MCF 10A (cell line): Measurements from ENCODE around the gene ENTPD5. TPM values are rescaled to one million over a fixed set of nuclear protein-coding genes. Genes with fewer than 3 reads are reported as not detected.
"Not testable (repeated sequence)": the region's sequence is repeated elsewhere in the genome, so short reads cannot be mapped to it uniquely, and the experiment has no call there.

Experiments used
- BruUV-seq: library from RNA; stranded (reverse); fragments of 400-500 nt; replicated peaks from 2 replicates; lab custom pipeline; 2021; lab: Mats Ljungman, UMichigan
- CTCF ChIA-PET: fragments of 300-600 bp; sonication (Branson Sonifier 250); formaldehyde crosslinking; extraction: SDS; loops from one replicate; lab custom pipeline; 2021; ENCODE audit warnings: antibody characterized with exemption, inconsistent platforms; lab: Yijun Ruan, JAX
- POLR2A ChIA-PET: fragments of 300-600, 350-650 bp; sonication (Branson Sonifier 250); formaldehyde crosslinking; extraction: SDS; loops from one replicate; lab custom pipeline; 2020; ENCODE audit warnings: antibody characterized with exemption, inconsistent platforms; lab: Yijun Ruan, JAX
- DNase-seq: peaks from one replicate; pipeline ENCODE4 v3.0.0-alpha.2; 2018; ENCODE audit not compliant: unreplicated experiment
- H3K27ac Mint-ChIP-seq: one replicate; pipeline ENCODE4 v1.8.0; 2022; ENCODE audit warnings: mild to moderate bottlenecking, low read depth, mixed read lengths; ENCODE audit not compliant: unreplicated experiment
- H3K27me3 Mint-ChIP-seq: one replicate; pipeline ENCODE4 v1.8.0; 2022; ENCODE audit warnings: mixed read lengths; ENCODE audit not compliant: insufficient read depth, unreplicated experiment
- H3K36me3 Mint-ChIP-seq: one replicate; pipeline ENCODE4 v1.8.0; 2022; ENCODE audit warnings: mild to moderate bottlenecking, moderate library complexity, mixed read lengths; ENCODE audit not compliant: insufficient read depth, unreplicated experiment
- H3K4me1 Mint-ChIP-seq: one replicate; pipeline ENCODE4 v1.8.0; 2022; ENCODE audit warnings: mixed read lengths; ENCODE audit not compliant: insufficient read depth, unreplicated experiment
- H3K4me3 Mint-ChIP-seq: one replicate; pipeline ENCODE4 v1.8.0; 2022; ENCODE audit warnings: mild to moderate bottlenecking, moderate library complexity, mixed read lengths; ENCODE audit not compliant: unreplicated experiment
- H3K9me3 Mint-ChIP-seq: one replicate; pipeline ENCODE4 v1.8.0; 2022; ENCODE audit warnings: mixed read lengths; ENCODE audit not compliant: unreplicated experiment
- intact Hi-C: fragments of 100-400 bp; cut with micrococcal nuclease; formaldehyde crosslinking; loops from 2 replicates; pipeline ENCODE4 v1.14.1; 2022
- total RNA-seq: library from RNA; stranded (reverse); gene quantifications from 2 replicates; pipeline ENCODE4 v1.2.3, GENCODE V29; 2022
- TF ChIP-seq, protein P1 (sequence below): fragments of 200-600 bp; IDR thresholded peaks from one replicate; pipeline ENCODE4 v1.8.0; 2022; ENCODE audit warnings: antibody characterized with exemption, mild to moderate bottlenecking; ENCODE audit not compliant: unreplicated experiment

ENTPD5 gene
- total RNA-seq, 1 experiment from 2014 or later: 13.9 TPM

DNA sequence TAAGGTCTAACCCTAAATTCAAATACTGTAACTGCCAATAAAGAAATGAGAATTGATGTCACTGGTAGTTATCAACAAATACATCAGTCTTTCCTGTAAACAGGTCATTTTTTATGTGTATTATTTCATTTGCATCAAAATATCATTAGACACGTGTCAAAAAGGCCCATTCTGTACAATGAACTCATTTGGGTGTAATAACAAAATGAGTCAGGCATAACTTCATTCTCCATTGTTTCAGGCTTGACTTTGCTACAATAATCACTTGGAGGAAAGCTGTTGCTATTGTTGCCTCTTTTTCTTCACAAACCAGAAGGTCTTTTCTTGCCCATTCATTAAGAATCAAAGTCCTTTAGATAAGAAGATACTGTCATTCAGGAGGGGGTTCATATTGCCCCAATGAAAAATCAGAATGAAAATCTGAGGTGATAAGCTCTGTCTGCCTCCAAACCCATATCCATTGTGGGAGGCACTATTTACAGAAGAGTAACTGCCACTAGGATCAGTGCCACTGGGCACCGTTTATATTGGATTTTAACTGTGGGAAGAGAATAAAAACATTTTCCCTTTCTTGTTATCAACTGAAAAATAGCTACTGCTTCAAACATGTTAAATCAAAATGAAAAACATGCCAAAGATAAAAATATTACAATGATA is 10.1 kb downstream of the ENTPD5 start:
- Mint-ChIP-seq H3K4me3 (no peak overlapping the region), H3K36me3 (peaks cover 65% of the 10 kb centered on the region), H3K4me1 (no peaks in the 10 kb centered on the region), H3K27ac (no peak overlapping the region), H3K27me3 (no peaks in the 10 kb centered on the region), H3K9me3 (no peaks in the 10 kb centered on the region)
- intact Hi-C loops: no loop called here
- CTCF ChIA-PET: no interaction called here
- no TSS peak for BruUV-seq
- TF ChIP-seq, protein P1, sequence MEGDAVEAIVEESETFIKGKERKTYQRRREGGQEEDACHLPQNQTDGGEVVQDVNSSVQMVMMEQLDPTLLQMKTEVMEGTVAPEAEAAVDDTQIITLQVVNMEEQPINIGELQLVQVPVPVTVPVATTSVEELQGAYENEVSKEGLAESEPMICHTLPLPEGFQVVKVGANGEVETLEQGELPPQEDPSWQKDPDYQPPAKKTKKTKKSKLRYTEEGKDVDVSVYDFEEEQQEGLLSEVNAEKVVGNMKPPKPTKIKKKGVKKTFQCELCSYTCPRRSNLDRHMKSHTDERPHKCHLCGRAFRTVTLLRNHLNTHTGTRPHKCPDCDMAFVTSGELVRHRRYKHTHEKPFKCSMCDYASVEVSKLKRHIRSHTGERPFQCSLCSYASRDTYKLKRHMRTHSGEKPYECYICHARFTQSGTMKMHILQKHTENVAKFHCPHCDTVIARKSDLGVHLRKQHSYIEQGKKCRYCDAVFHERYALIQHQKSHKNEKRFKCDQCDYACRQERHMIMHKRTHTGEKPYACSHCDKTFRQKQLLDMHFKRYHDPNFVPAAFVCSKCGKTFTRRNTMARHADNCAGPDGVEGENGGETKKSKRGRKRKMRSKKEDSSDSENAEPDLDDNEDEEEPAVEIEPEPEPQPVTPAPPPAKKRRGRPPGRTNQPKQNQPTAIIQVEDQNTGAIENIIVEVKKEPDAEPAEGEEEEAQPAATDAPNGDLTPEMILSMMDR: no peak
- POLR2A ChIA-PET: interaction anchor here (0.7 to 2.3 kb wide), 5 partner anchors 9 to 249 kb away, joined by 3 to 12 read pairs (median 3); partner anchors contain the start of genes BBOF1, COQ6, ENTPD5 and FAM161B
- DNase-seq: no peak

DNA sequence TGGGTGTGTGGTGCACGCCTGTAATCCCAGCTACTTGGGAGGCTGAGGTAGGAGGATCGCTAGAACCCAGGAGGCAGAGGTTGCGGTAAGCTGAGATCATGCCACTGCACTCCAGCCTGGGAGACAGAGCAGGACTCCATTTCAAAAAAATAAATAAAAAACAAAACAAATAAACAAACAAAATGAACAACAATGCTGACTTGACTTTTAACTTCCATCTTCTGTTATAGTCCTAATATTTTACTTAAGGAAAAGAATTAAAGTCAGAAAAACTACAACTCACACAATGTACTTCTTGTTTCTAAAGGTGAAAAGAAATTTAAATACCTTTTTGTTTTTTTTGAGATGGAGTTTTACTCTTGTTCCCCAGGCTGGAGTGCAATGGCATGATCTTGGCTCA is 13.4 kb downstream of the ENTPD5 start:
- H3K4me1 Mint-ChIP-seq, intact Hi-C loops, CTCF ChIA-PET, H3K27ac Mint-ChIP-seq, H3K27me3 Mint-ChIP-seq, H3K9me3 Mint-ChIP-seq, DNase-seq, BruUV-seq, H3K4me3 Mint-ChIP-seq, POLR2A ChIA-PET: not testable (repeated sequence)
- H3K36me3 Mint-ChIP-seq: peaks cover 60% of the 10 kb centered on the region

DNA sequence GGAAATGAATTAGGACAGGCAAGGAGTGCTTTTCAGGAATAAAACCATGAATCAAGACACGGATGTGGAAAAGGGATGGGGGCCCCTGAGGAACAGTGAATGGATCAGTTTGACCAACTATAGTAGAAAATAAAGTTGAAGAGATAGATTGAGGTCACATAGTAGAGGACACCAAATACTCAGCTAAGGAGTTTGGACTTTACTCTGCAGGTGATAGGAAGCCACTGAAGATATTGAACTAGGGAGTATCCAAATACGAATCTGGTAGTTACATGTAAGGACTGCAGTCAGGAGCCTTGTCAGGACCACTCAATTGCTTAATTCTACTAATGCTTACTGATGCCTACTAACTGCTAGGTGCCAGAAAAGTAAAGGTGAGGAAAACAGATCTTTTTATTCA is 20.4 kb downstream of the ENTPD5 start:
- H3K4me1 Mint-ChIP-seq: no peaks in the 10 kb centered on the region
- POLR2A ChIA-PET: no interaction called here
- no peaks in the 10 kb centered on the region for H3K27me3 Mint-ChIP-seq
- no peaks in the 10 kb centered on the region for H3K9me3 Mint-ChIP-seq
- TF ChIP-seq, protein P1: no peak
- peaks cover 34% of the 10 kb centered on the region for H3K36me3 Mint-ChIP-seq
- no peak overlapping the region for H3K4me3 Mint-ChIP-seq
- DNase-seq: no peak
- no TSS peak for BruUV-seq
- intact Hi-C loops: no loop called here
- CTCF ChIA-PET: interaction anchor here (1.3 kb wide), 1 partner anchor 22 kb away, joined by 4 read pairs; no protein-coding TSS in a partner anchor
- peak overlapping the region; percentile 52 for H3K27ac Mint-ChIP-seq

DNA sequence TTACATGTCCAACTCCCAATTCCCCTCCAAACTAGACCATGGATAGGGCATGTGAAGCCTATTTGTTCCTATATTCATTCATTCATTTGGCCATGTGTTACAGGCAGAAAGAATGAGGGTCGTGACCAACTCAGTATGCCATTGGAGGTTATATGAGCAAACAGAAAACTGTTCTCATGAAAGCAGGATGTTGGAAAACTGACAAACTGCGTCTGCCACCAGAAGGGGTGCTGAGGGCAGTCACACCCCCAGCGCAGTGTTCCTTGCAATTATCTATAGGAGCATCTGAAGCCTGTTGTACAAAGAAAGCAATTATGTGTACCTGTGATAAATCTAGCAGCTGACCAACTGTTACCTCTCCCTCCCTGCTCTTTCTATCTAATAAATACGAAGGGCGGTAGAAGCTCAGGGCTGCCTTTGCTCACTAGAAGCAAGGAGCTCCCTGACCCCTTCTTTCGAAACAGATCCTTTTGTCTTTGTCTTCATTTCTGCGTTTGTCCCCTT is 21.1 kb downstream of the ENTPD5 start:
- peak overlapping the region; percentile 52 for H3K27ac Mint-ChIP-seq
- ChIA-PET CTCF (interaction anchor here (0.6 kb wide), 1 partner anchor 38 kb away, joined by 3 read pairs; no protein-coding TSS in a partner anchor), POLR2A (no interaction called here)
- no peak for DNase-seq
- peaks cover 26% of the 10 kb centered on the region for H3K36me3 Mint-ChIP-seq
- no TSS peak for BruUV-seq
- H3K4me3 Mint-ChIP-seq: no peak overlapping the region
- intact Hi-C loops: no loop called here
- TF ChIP-seq, protein P1: no peak
- no peaks in the 10 kb centered on the region for H3K27me3 Mint-ChIP-seq
- no peaks in the 10 kb centered on the region for H3K4me1 Mint-ChIP-seq
- no peaks in the 10 kb centered on the region for H3K9me3 Mint-ChIP-seq
